Mesenchymal stem cell (in vitro differentiated cells and primary cell): ENCODE measurements around the gene POLA1.

Experiments
- DNase-seq: peaks from one replicate; pipeline ENCODE4 v3.0.0-alpha.2; 2013
- H2AFZ ChIP-seq: one replicate; pipeline ENCODE4 v1.6.1; 2013; ENCODE audit warnings: low read depth, mild to moderate bottlenecking, control low read depth, inconsistent platforms, low read length, moderate library complexity
- H2AK5ac ChIP-seq: 2 replicates; pipeline ENCODE4 v1.6.1; 2013; ENCODE audit warnings: low read length, moderate library complexity, mild to moderate bottlenecking, inconsistent platforms; ENCODE audit not compliant: severe bottlenecking
- H2BK120ac ChIP-seq: one replicate; pipeline ENCODE4 v1.6.1; 2013; ENCODE audit warnings: low read depth, mild to moderate bottlenecking, inconsistent platforms, low read length, moderate library complexity
- H2BK12ac ChIP-seq, 2 experiments: one replicate each; pipeline ENCODE4 v1.6.1; 2013; ENCODE audit warnings: inconsistent platforms in 2 of 2, low read length in 2 of 2, mild to moderate bottlenecking in 2 of 2, moderate library complexity in 2 of 2, control low read depth in 1 of 2
- H2BK15ac ChIP-seq: one replicate; pipeline ENCODE4 v1.6.1; 2013; ENCODE audit warnings: mild to moderate bottlenecking, low read depth, inconsistent platforms; ENCODE audit not compliant: poor library complexity, severe bottlenecking
- H2BK5ac ChIP-seq: 2 replicates; pipeline ENCODE4 v1.6.1; 2013; ENCODE audit warnings: low read depth, mild to moderate bottlenecking, low read length, control low read depth, inconsistent platforms; ENCODE audit not compliant: poor library complexity, severe bottlenecking
- H3K14ac ChIP-seq, 2 experiments: one replicate each; pipeline ENCODE4 v1.6.1; 2013; ENCODE audit warnings: inconsistent platforms in 2 of 2, low read length in 2 of 2, control low read depth in 1 of 2, mild to moderate bottlenecking in 1 of 2, moderate library complexity in 1 of 2
- H3K18ac ChIP-seq, 2 experiments: one replicate each; pipeline ENCODE4 v1.6.1; 2013; ENCODE audit warnings: inconsistent platforms in 2 of 2, low read length in 2 of 2, control low read depth in 1 of 2, low read depth in 1 of 2, mild to moderate bottlenecking in 1 of 2
- H3K23ac ChIP-seq, 2 experiments: one replicate each; pipeline ENCODE4 v1.6.1; 2013; ENCODE audit warnings: inconsistent platforms in 2 of 2, low read length in 2 of 2, mild to moderate bottlenecking in 2 of 2, moderate library complexity in 2 of 2, control low read depth in 1 of 2
- H3K27ac ChIP-seq: 2 replicates; pipeline ENCODE4 v1.5.1; 2013; ENCODE audit warnings: mild to moderate bottlenecking, moderate library complexity, low read length, control low read depth, inconsistent platforms; ENCODE audit not compliant: poor library complexity, severe bottlenecking
- H3K27me3 ChIP-seq, 2 experiments: 2 replicates each; pipeline versions ENCODE4 v1.6.1 to v1.7.0; 2013; ENCODE audit warnings: low read length in 2 of 2, mild to moderate bottlenecking in 2 of 2, moderate library complexity in 2 of 2, control low read depth in 1 of 2, inconsistent platforms in 1 of 2; ENCODE audit not compliant: control insufficient read depth in 1 of 2, insufficient read depth in 1 of 2
- H3K36me3 ChIP-seq, 2 experiments: 2 replicates each; pipeline versions ENCODE4 v1.6.1 to v1.7.0; 2013; ENCODE audit warnings: low read length in 2 of 2, control low read depth in 1 of 2, inconsistent platforms in 1 of 2, low read depth in 1 of 2, mild to moderate bottlenecking in 1 of 2; ENCODE audit not compliant: insufficient read depth in 2 of 2, control insufficient read depth in 1 of 2
- H3K4ac ChIP-seq, 2 experiments: one replicate each; pipeline ENCODE4 v1.6.1; 2013; ENCODE audit warnings: inconsistent platforms in 2 of 2, low read length in 2 of 2, mild to moderate bottlenecking in 2 of 2, moderate library complexity in 2 of 2, control low read depth in 1 of 2, low read depth in 1 of 2
- H3K4me1 ChIP-seq: 2 replicates; pipeline ENCODE4 v1.6.1; 2013; ENCODE audit warnings: low read depth, low read length, control low read depth; ENCODE audit not compliant: control insufficient read depth, insufficient read depth
- H3K4me2 ChIP-seq: 2 replicates; pipeline ENCODE4 v1.6.1; 2013; ENCODE audit warnings: low read length, mild to moderate bottlenecking, inconsistent platforms; ENCODE audit not compliant: poor library complexity, severe bottlenecking
- H3K4me3 ChIP-seq, 2 experiments: 2 replicates each; pipeline versions ENCODE4 v1.5.1 to v1.7.0; 2013; ENCODE audit warnings: low read length in 2 of 2, mild to moderate bottlenecking in 2 of 2, control low read depth in 1 of 2, low read depth in 1 of 2; ENCODE audit not compliant: insufficient read depth in 1 of 2
- H3K79me1 ChIP-seq: replicated peaks from 2 replicates; pipeline ENCODE4 v1.6.1; 2013; ENCODE audit warnings: mild to moderate bottlenecking, control low read depth, low read length, inconsistent platforms; ENCODE audit not compliant: poor library complexity, severe bottlenecking
- H3K9ac ChIP-seq: 2 replicates; pipeline ENCODE4 v1.7.0; 2013; ENCODE audit warnings: mild to moderate bottlenecking, low read length, moderate library complexity
- H3K9me3 ChIP-seq: 2 replicates; pipeline ENCODE4 v1.7.0; 2013; ENCODE audit warnings: mild to moderate bottlenecking, low read length; ENCODE audit not compliant: control insufficient read depth
- H4K8ac ChIP-seq: one replicate; pipeline ENCODE4 v1.6.1; 2013; ENCODE audit warnings: inconsistent platforms, mild to moderate bottlenecking, low read length, moderate library complexity
- H4K91ac ChIP-seq: one replicate; pipeline ENCODE4 v1.6.1; 2013; ENCODE audit warnings: mild to moderate bottlenecking, low read length, inconsistent platforms
- WGBS: methylation state at CpG from one replicate; pipeline ENCODE4 v1.1.7; 2013; ENCODE audit warnings: mixed read lengths; 5-methylcytosine and 5-hydroxymethylcytosine counted together

Gene POLA1

GRCh38 chrX:24900234-24900633, 206.5 kb downstream of the POLA1 start:
- H2BK15ac ChIP-seq: no peak overlapping the region
- no peak overlapping the region for H2BK120ac ChIP-seq
- no peak overlapping the region for H3K4me3 ChIP-seq
- no peak overlapping the region for H3K23ac ChIP-seq
- no peak overlapping the region for H3K18ac ChIP-seq
- H3K9me3 ChIP-seq: no peaks in the 10 kb centered on the region
- H2AK5ac ChIP-seq: no peak overlapping the region
- no peak overlapping the region for H3K14ac ChIP-seq
- no peak overlapping the region for H3K4ac ChIP-seq
- no peak overlapping the region for H2BK5ac ChIP-seq
- H3K4me1 ChIP-seq: no peaks in the 10 kb centered on the region
- H2BK12ac ChIP-seq: no peak overlapping the region
- no peak overlapping the region for H2AFZ ChIP-seq
- no peak overlapping the region for H3K27ac ChIP-seq
- H3K9ac ChIP-seq: no peak overlapping the region
- no peaks in the 10 kb centered on the region for H3K79me1 ChIP-seq
- DNase-seq: no peak
- no CpG with 5 or more reads among the region's 1 CpG for WGBS
- no peaks in the 10 kb centered on the region for H3K27me3 ChIP-seq
- no peak overlapping the region for H4K91ac ChIP-seq
- H3K4me2 ChIP-seq: no peak overlapping the region
- no peaks in the 10 kb centered on the region for H3K36me3 ChIP-seq
- H4K8ac ChIP-seq: no peak overlapping the region

DNA sequence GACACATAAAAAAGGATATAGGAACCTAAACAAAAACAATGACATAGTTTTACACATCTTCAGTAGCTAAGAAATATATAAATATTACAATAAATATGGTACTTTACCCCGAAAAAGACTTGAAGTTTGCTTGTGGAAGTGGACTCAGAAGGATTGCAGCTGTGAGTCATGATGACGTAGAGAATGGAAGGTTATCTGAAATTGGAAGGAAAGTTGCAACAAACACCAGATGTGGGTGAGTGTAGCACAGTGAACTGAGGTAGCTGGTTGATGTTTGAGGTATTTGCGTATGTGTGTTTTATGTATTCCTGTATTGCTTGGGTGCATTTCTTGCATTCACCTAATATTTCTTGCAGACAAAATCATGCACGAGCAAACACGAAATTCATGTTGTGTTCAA, 209.1 kb downstream of the POLA1 start:
- no peaks in the 10 kb centered on the region for H3K79me1 ChIP-seq
- no peak overlapping the region for H4K8ac ChIP-seq
- H2AK5ac ChIP-seq: no peak overlapping the region
- H4K91ac ChIP-seq: no peak overlapping the region
- H3K4me1 ChIP-seq: no peaks in the 10 kb centered on the region
- no peak overlapping the region for H3K4ac ChIP-seq
- no peak overlapping the region for H3K27ac ChIP-seq
- no peak overlapping the region for H2BK5ac ChIP-seq
- no peak overlapping the region for H2BK120ac ChIP-seq
- H3K4me3 ChIP-seq: no peak overlapping the region
- peak; percentile 62 for DNase-seq
- H3K4me2 ChIP-seq: no peak overlapping the region
- no peak overlapping the region for H3K14ac ChIP-seq
- no peaks in the 10 kb centered on the region for H3K36me3 ChIP-seq
- no peaks in the 10 kb centered on the region for H3K9me3 ChIP-seq
- H3K23ac ChIP-seq: no peak overlapping the region
- no peak overlapping the region for H3K18ac ChIP-seq
- no peak overlapping the region for H2AFZ ChIP-seq
- H2BK12ac ChIP-seq: no peak overlapping the region
- H3K9ac ChIP-seq: no peak overlapping the region
- 75% methylated on average over 4 of the region's 5 CpGs for WGBS
- no peaks in the 10 kb centered on the region for H3K27me3 ChIP-seq
- no peak overlapping the region for H2BK15ac ChIP-seq

- H3K4me3 ChIP-seq: no peak overlapping the region
- no peaks in the 10 kb centered on the region for H3K36me3 ChIP-seq
- no peaks in the 10 kb centered on the region for H3K27me3 ChIP-seq
- H3K79me1 ChIP-seq: no peaks in the 10 kb centered on the region
- no peak overlapping the region for H2BK5ac ChIP-seq
- H3K9ac ChIP-seq: no peak overlapping the region
- H3K18ac ChIP-seq: no peak overlapping the region
- no peak for DNase-seq
- no peak overlapping the region for H3K27ac ChIP-seq
- H3K4ac ChIP-seq: no peak overlapping the region
- H3K14ac ChIP-seq: no peak overlapping the region
- no peak overlapping the region for H2BK120ac ChIP-seq
- H3K4me2 ChIP-seq: no peak overlapping the region
- no peak overlapping the region for H2BK12ac ChIP-seq
- H2AK5ac ChIP-seq: no peak overlapping the region
- H2AFZ ChIP-seq: no peak overlapping the region
- H3K9me3 ChIP-seq: no peaks in the 10 kb centered on the region
- H3K4me1 ChIP-seq: no peaks in the 10 kb centered on the region
- no peak overlapping the region for H3K23ac ChIP-seq
- no peak overlapping the region for H2BK15ac ChIP-seq
- no peak overlapping the region for H4K91ac ChIP-seq
- WGBS: 86% methylated on average over 1 of the region's 3 CpGs
- H4K8ac ChIP-seq: no peak overlapping the region
These were observed 225.0 kb downstream of the POLA1 start for GRCh38 chrX:24918715-24919114.

GRCh38 chrX:24920769-24921168, 227.1 kb downstream of the POLA1 start:
- DNase-seq: no peak
- Histone ChIP-seq H3K4me3 (no peak overlapping the region), H3K9me3 (no peaks in the 10 kb centered on the region), H3K4me1 (no peaks in the 10 kb centered on the region), H3K23ac (no peak overlapping the region), H3K4ac (no peak overlapping the region), H2BK120ac (no peak overlapping the region), H3K27ac (no peak overlapping the region), H3K14ac (no peak overlapping the region), H2AK5ac (no peak overlapping the region), H3K9ac (no peak overlapping the region), H2AFZ (no peak overlapping the region), H3K4me2 (no peak overlapping the region), H3K18ac (no peak overlapping the region), H4K8ac (no peak overlapping the region), H2BK5ac (no peak overlapping the region), H3K27me3 (no peaks in the 10 kb centered on the region), H2BK12ac (no peak overlapping the region), H2BK15ac (no peak overlapping the region), H3K79me1 (no peaks in the 10 kb centered on the region), H3K36me3 (no peaks in the 10 kb centered on the region), H4K91ac (no peak overlapping the region)
- no CpG with 5 or more reads among the region's 3 CpGs for WGBS
